Right lobe of liver (tissue), 4 donors: ENCODE results near the gene KCNN3.

ENCODE experiments used
- POLR2A ChIP-seq: fragments of 450-650 bp; IDR thresholded peaks from one replicate; pipeline ENCODE4 v1.6.1; 2017; ENCODE audit warnings: antibody characterized with exemption, mild to moderate bottlenecking
- TF ChIP-seq, protein P1 (sequence below), 4 donors: fragments of 200-600 bp in 3 of 4; fragments of 450-650 bp in 1 of 4; IDR thresholded peaks; one replicate each; pipeline versions ENCODE4 v1.5.1 to v1.8.0; 2016 to 2022; ENCODE audit warnings: antibody characterized with exemption in 4 of 4, mild to moderate bottlenecking in 2 of 4
- donor health status: DM: no; HTN: no; CAD: no.
- donor health status: DM: no; HTN: no; CAD: no.
- donor health status: DM: no; HTN: yes; CAD: no.

DNA sequence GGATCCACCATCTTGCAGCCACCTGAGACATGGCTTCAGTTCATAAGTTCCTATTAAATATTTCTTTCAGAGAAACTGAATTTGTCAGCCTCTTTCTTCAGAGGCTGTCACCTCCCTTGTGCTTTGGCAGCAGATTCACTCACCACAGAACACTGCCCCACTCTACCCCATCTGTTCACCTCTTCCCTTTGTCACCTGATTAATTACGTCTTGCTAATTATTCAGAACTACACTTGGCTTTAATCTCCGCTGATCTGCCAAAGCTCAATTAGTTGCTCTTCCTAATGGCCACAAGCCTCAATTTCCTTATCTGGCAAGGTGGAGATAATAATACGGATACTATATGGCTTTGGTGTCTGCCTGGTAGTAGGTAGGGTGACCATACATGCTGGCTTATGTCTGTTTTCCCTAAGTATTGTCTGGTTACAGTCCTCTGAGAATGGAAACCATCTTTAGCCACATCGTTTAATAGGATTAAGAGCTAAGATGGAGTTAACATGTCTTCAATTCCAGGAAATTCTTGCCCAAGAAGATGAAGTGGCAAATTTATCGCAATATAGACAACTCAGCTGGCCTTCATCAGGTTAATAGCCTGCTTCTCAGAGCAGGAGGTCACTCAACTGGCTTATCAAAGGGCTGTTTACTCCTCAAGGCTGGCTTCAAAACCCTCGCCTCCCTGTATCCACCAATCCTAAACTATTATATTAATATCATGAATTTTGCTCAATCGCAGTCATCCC lies 203.9 kb downstream of the KCNN3 start:
- TF ChIP-seq, protein P1, sequence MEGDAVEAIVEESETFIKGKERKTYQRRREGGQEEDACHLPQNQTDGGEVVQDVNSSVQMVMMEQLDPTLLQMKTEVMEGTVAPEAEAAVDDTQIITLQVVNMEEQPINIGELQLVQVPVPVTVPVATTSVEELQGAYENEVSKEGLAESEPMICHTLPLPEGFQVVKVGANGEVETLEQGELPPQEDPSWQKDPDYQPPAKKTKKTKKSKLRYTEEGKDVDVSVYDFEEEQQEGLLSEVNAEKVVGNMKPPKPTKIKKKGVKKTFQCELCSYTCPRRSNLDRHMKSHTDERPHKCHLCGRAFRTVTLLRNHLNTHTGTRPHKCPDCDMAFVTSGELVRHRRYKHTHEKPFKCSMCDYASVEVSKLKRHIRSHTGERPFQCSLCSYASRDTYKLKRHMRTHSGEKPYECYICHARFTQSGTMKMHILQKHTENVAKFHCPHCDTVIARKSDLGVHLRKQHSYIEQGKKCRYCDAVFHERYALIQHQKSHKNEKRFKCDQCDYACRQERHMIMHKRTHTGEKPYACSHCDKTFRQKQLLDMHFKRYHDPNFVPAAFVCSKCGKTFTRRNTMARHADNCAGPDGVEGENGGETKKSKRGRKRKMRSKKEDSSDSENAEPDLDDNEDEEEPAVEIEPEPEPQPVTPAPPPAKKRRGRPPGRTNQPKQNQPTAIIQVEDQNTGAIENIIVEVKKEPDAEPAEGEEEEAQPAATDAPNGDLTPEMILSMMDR (IDR thresholded peaks at IDR 0.05): no peak
- TF ChIP-seq POLR2A: no peak
